ENCODE measurements around the gene GEMIN7.

DNA sequence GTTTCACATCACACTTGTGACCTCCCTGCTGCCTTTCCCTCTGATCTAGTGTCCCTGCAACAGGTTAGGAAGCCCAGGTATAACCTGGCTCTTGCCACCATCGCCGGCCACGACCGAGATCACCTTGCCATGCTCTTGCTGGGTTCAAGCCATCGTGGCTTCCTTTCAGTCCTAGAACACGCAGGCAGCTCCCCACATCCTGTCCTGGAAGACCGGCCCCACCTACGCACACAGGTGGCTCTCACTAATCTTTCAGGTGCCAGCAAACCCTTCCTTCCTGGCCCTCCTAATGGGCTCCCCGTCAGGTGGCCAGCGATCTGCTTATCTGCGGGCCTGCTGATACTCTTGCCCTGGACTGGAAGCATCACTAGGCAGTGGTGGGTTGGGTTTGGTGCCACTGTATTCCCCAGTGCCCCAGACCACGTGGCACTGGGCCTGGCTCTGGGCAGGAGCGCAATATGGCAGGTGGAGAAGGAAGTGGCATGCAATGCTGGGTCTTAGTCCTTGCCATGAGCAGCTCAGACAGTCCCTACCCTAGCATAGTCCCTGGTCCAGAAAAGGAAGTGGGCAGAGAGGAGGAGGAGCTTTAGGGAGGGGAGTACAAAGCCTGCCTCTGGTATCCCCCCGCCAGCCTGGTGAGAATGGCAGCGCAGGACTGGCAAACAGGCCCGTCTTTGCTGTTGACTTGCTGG lies 25.7 kb downstream of the GEMIN7 start:
- TF ChIP-seq POLR2A (IDR thresholded peaks at IDR 0.05), result no peak
- TF ChIP-seq, protein P1, sequence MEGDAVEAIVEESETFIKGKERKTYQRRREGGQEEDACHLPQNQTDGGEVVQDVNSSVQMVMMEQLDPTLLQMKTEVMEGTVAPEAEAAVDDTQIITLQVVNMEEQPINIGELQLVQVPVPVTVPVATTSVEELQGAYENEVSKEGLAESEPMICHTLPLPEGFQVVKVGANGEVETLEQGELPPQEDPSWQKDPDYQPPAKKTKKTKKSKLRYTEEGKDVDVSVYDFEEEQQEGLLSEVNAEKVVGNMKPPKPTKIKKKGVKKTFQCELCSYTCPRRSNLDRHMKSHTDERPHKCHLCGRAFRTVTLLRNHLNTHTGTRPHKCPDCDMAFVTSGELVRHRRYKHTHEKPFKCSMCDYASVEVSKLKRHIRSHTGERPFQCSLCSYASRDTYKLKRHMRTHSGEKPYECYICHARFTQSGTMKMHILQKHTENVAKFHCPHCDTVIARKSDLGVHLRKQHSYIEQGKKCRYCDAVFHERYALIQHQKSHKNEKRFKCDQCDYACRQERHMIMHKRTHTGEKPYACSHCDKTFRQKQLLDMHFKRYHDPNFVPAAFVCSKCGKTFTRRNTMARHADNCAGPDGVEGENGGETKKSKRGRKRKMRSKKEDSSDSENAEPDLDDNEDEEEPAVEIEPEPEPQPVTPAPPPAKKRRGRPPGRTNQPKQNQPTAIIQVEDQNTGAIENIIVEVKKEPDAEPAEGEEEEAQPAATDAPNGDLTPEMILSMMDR (IDR thresholded peaks at IDR 0.05 in 8 of 11, conservative IDR thresholded peaks at IDR 0.05 in 3 of 11), result no peak
- TF ChIP-seq POLR2AphosphoS5 (IDR thresholded peaks at IDR 0.05), result peak in 1 of 3 donors; percentile 25

Data from spleen (tissue), 7 donors.